Ovary (tissue), 9 donors: ENCODE results near the gene MACROH2A1. TPM values are rescaled to one million over a fixed set of nuclear protein-coding genes. Genes with fewer than 3 reads are reported as not detected.

Source experiments
- DNase-seq, 5 donors: peaks; one replicate each; pipeline ENCODE4 v3.0.0-alpha.2; 2019 to 2020
- H3K27ac ChIP-seq, 2 donors: fragments of 200-600 bp; one replicate each; pipeline versions ENCODE4 v1.5.1 to v1.8.0; 2019 to 2022
- H3K27me3 ChIP-seq: fragments of 200-600 bp; one replicate; pipeline ENCODE4 v1.8.0; 2022
- H3K36me3 ChIP-seq: fragments of 200-600 bp; sonication (generic); one replicate; pipeline ENCODE4 v1.5.1; 2019
- H3K4me1 ChIP-seq: one replicate; pipeline ENCODE4 v1.8.1; 2013; ENCODE audit warnings: mild to moderate bottlenecking, moderate library complexity; ENCODE audit not compliant: insufficient read depth
- H3K4me3 ChIP-seq: fragments of 200-600 bp; sonication (generic); one replicate; pipeline ENCODE4 v1.5.1; 2017
- H3K9me3 ChIP-seq, 2 donors: fragments of 200-600 bp in 1 of 2; sonication (generic) in 1 of 2; one replicate each; pipeline versions ENCODE4 v1.5.1 to v1.8.1; 2013 to 2019; ENCODE audit warnings: mild to moderate bottlenecking in 1 of 2, moderate library complexity in 1 of 2
- CTCF ChIP-seq, 3 donors: fragments of 450-650 bp in 2 of 3; fragments of 200-600 bp in 1 of 3; IDR thresholded peaks; one replicate each; pipeline versions ENCODE4 v1.5.1 to v1.8.0; 2016 to 2022; ENCODE audit warnings: antibody characterized with exemption in 3 of 3, mild to moderate bottlenecking in 1 of 3
- EP300 ChIP-seq: sonication (generic); formaldehyde crosslinking; IDR thresholded peaks from one replicate; pipeline ENCODE4 v1.6.1; 2017; ENCODE audit warnings: antibody characterized with exemption
- POLR2A ChIP-seq: fragments of 450-650 bp; IDR thresholded peaks from one replicate; pipeline ENCODE4 v1.6.1; 2017; ENCODE audit warnings: antibody characterized with exemption, mild to moderate bottlenecking, moderate library complexity
- WGBS, 3 donors: extraction: QIAGEN DNeasy Blood & Tissue Kit in 1 of 3; methylation state at CpG; one replicate each; pipeline versions ENCODE4 v1.1.5 to v1.1.7; 2013 to 2017; 5-methylcytosine and 5-hydroxymethylcytosine counted together
- intact Hi-C, 4 donors: fragments of 100-400 bp; cut with DNase I; formaldehyde crosslinking; loops; one replicate each; pipeline versions ENCODE4 v1.11.0 to v1.15.1; 2022 to 2023
- polyA plus RNA-seq, 2 donors: library from polyadenylated mRNA; stranded (reverse); fragments of 200-250 nt in 1 of 2; fragments of 350-450 nt in 1 of 2; fragmentation: Illumina TruSeq in 1 of 2; extraction: RNeasy Lipid Tissue Mini Kit (QIAGEN cat#74804) in 1 of 2; gene quantifications; one replicate each; pipeline ENCODE4 v1.2.3, GENCODE V29; 2013 to 2014
- total RNA-seq, 7 donors: library from RNA; depleted of rRNA in 2 of 7; stranded (reverse); fragments of >200 nt in 2 of 7; fragmentation: NEBNext Ultra II Directional in 3 of 7; extraction: Animal tissue kit (Norgen Biotek cat#: 25700) in 3 of 7; gene quantifications; one replicate each; pipeline versions ENCODE4 v1.1.0 to v1.2.4, GENCODE V29; 2016 to 2023
- donor health status: DM: no; HTN: no; CAD: no; lungs with moderate emphysema.
- donor health status: DM: no; HTN: no; CAD: no.
- donor health status: Bipolar disorder and iron deficiency.
- donor health status: DM: yes; HTN: yes; CAD: no.
- donor health status: DM: no; HTN: no; CAD: no.
- donor health status: DM: yes; HTN: yes; CAD: no.

The MACROH2A1 gene
- total and polyA plus RNA-seq, 9 donors: 71.7 to 157 (median 102) TPM

GRCh38 chr5:135375040-135375793, 23.8 kb downstream of the MACROH2A1 start:
- WGBS, 3 donors: 63 to 71% (median 68%) methylated on average over 6 of the region's 6 CpGs
- Histone ChIP-seq H3K27ac (no peak overlapping the region), H3K4me3 (no peak overlapping the region), H3K27me3 (no peaks in the 10 kb centered on the region), H3K4me1 (peaks cover 3% of the 10 kb centered on the region), H3K36me3 (no peaks in the 10 kb centered on the region), H3K9me3 (no peaks in the 10 kb centered on the region)
- TF ChIP-seq EP300: no peak
- TF ChIP-seq POLR2A: no peak
- TF ChIP-seq CTCF (IDR thresholded peaks at IDR 0.05): no peak
- DNase-seq: no peak
- intact Hi-C loops: no loop called here

- intact Hi-C loops: no loop called here
- H3K27me3 ChIP-seq: no peaks in the 10 kb centered on the region
Observed at GRCh38 chr5:135373736-135374515, 25.1 kb downstream of the MACROH2A1 start.

GRCh38 chr5:135372654-135373381, 26.2 kb downstream of the MACROH2A1 start:
- no peak overlapping the region for H3K27ac ChIP-seq
- H3K27me3 ChIP-seq: no peaks in the 10 kb centered on the region
- intact Hi-C loops: no loop called here
- H3K36me3 ChIP-seq: no peaks in the 10 kb centered on the region
- DNase-seq: no peak
- H3K4me3 ChIP-seq: no peak overlapping the region
- H3K9me3 ChIP-seq: no peaks in the 10 kb centered on the region
- peaks cover 3% of the 10 kb centered on the region for H3K4me1 ChIP-seq
- TF ChIP-seq POLR2A (no peak), EP300 (no peak), CTCF (IDR thresholded peaks at IDR 0.05) (no peak)
- WGBS, 3 donors: 72 to 78% (median 77%) methylated on average over 10 of the region's 10 CpGs

More at GRCh38 chr5:135373736-135374515, 25.1 kb downstream of the MACROH2A1 start:
- WGBS, 3 donors: 80 to 87% (median 82%) methylated on average over 7 of the region's 7 CpGs
- no peaks in the 10 kb centered on the region for H3K9me3 ChIP-seq
- DNase-seq: no peak
- no peak overlapping the region for H3K27ac ChIP-seq
- TF ChIP-seq EP300 (no peak), POLR2A (no peak), CTCF (IDR thresholded peaks at IDR 0.05) (no peak)
- H3K4me3 ChIP-seq: no peak overlapping the region
- H3K4me1 ChIP-seq: peaks cover 3% of the 10 kb centered on the region
- H3K36me3 ChIP-seq: no peaks in the 10 kb centered on the region

- 50 to 60% (median 56%) methylated on average over 4 of the region's 4 CpGs for WGBS, 3 donors
- Histone ChIP-seq H3K4me1 (no peaks in the 10 kb centered on the region), H3K36me3 (no peaks in the 10 kb centered on the region)
Observed at GRCh38 chr5:135371622-135372232, 27.3 kb downstream of the MACROH2A1 start.

More at GRCh38 chr5:135371622-135372232, 27.3 kb downstream of the MACROH2A1 start:
- no peak overlapping the region for H3K4me3 ChIP-seq
- H3K9me3 ChIP-seq: no peaks in the 10 kb centered on the region
- H3K27ac ChIP-seq: no peak overlapping the region
- DNase-seq: no peak
- TF ChIP-seq EP300 (no peak), CTCF (IDR thresholded peaks at IDR 0.05) (no peak)
- intact Hi-C loops: no loop called here
- H3K27me3 ChIP-seq: no peaks in the 10 kb centered on the region
